ENCODE results near the gene ZNF827.
"Not testable (repeated sequence)": the region's sequence is repeated elsewhere in the genome, so short reads cannot be mapped to it uniquely, and the experiment has no call there.

ZNF827 gene

GRCh38 chr4:145851511-145852201 is 87.0 kb downstream of the ZNF827 start:
- H3K9me3 ChIP-seq (ENCODE audit: control insufficient read depth, insufficient read depth, low read length), result no peaks in the 10 kb centered on the region
- peaks cover 9% of the 10 kb centered on the region; the same call in 1 of the 2 replicates for H3K4me1 ChIP-seq (ENCODE audit: insufficient read depth, low read length)
- H3K36me3 ChIP-seq (ENCODE audit: insufficient read depth, low read length), result peaks cover 11% of the 10 kb centered on the region
- no peak overlapping the region for H3K9ac ChIP-seq (ENCODE audit: low read depth, low read length)

GRCh38 chr4:145847764-145848163 is 90.9 kb downstream of the ZNF827 start:
- Histone ChIP-seq H3K9ac (ENCODE audit: low read depth, low read length) (no peak overlapping the region), H3K36me3 (ENCODE audit: insufficient read depth, low read length) (peaks cover 18% of the 10 kb centered on the region)

GRCh38 chr4:145845118-145845517 is 93.5 kb downstream of the ZNF827 start:
- H3K9ac ChIP-seq (ENCODE audit: low read depth, low read length), result no peak overlapping the region
- H3K4me1 ChIP-seq (ENCODE audit: insufficient read depth, low read length), result peaks cover 12% of the 10 kb centered on the region
- H3K9me3 ChIP-seq (ENCODE audit: control insufficient read depth, insufficient read depth, low read length), result no peaks in the 10 kb centered on the region
- peaks cover 18% of the 10 kb centered on the region for H3K36me3 ChIP-seq (ENCODE audit: insufficient read depth, low read length)

More at GRCh38 chr4:145847764-145848163, 90.9 kb downstream of the ZNF827 start:
- H3K9me3 ChIP-seq (ENCODE audit: control insufficient read depth, insufficient read depth, low read length), result no peaks in the 10 kb centered on the region
- H3K4me1 ChIP-seq (ENCODE audit: insufficient read depth, low read length), result peaks cover 15% of the 10 kb centered on the region

GRCh38 chr4:145843639-145844038 is 95.0 kb downstream of the ZNF827 start:
- H3K9me3 ChIP-seq (ENCODE audit: control insufficient read depth, insufficient read depth, low read length), result no peaks in the 10 kb centered on the region
- peaks cover 16% of the 10 kb centered on the region for H3K36me3 ChIP-seq (ENCODE audit: insufficient read depth, low read length)
- no peak overlapping the region for H3K9ac ChIP-seq (ENCODE audit: low read depth, low read length)
- peaks cover 25% of the 10 kb centered on the region for H3K4me1 ChIP-seq (ENCODE audit: insufficient read depth, low read length)

- Histone ChIP-seq H3K4me1 (ENCODE audit: insufficient read depth, low read length) (peaks cover 28% of the 10 kb centered on the region), H3K36me3 (ENCODE audit: insufficient read depth, low read length) (peaks cover 15% of the 10 kb centered on the region), H3K9me3 (ENCODE audit: control insufficient read depth, insufficient read depth, low read length) (no peaks in the 10 kb centered on the region), H3K9ac (ENCODE audit: low read depth, low read length) (no peak overlapping the region)
Observed at GRCh38 chr4:145843148-145843547, 95.5 kb downstream of the ZNF827 start.

GRCh38 chr4:145842224-145842887 is 96.3 kb downstream of the ZNF827 start:
- Histone ChIP-seq H3K36me3 (ENCODE audit: insufficient read depth, low read length) (peaks cover 11% of the 10 kb centered on the region), H3K9me3 (ENCODE audit: control insufficient read depth, insufficient read depth, low read length) (no peaks in the 10 kb centered on the region), H3K9ac (ENCODE audit: low read depth, low read length) (no peak overlapping the region), H3K4me1 (ENCODE audit: insufficient read depth, low read length) (peaks cover 28% of the 10 kb centered on the region)

- H3K36me3 ChIP-seq (ENCODE audit: insufficient read depth, low read length), result peaks cover 11% of the 10 kb centered on the region
- H3K4me1 ChIP-seq (ENCODE audit: insufficient read depth, low read length), result peaks cover 28% of the 10 kb centered on the region
- H3K9me3 ChIP-seq (ENCODE audit: control insufficient read depth, insufficient read depth, low read length), result no peaks in the 10 kb centered on the region
- no peak overlapping the region for H3K9ac ChIP-seq (ENCODE audit: low read depth, low read length)
Observed at GRCh38 chr4:145840801-145841200, 97.8 kb downstream of the ZNF827 start.

- Histone ChIP-seq H3K36me3 (ENCODE audit: insufficient read depth, low read length) (peaks cover 6% of the 10 kb centered on the region), H3K4me1 (ENCODE audit: insufficient read depth, low read length) (peaks cover 28% of the 10 kb centered on the region), H3K9ac (ENCODE audit: low read depth, low read length) (no peak overlapping the region), H3K9me3 (ENCODE audit: control insufficient read depth, insufficient read depth, low read length) (no peaks in the 10 kb centered on the region)
Observed at GRCh38 chr4:145840162-145840768, 98.4 kb downstream of the ZNF827 start.

GRCh38 chr4:145839151-145839550 is 99.5 kb downstream of the ZNF827 start:
- no peak overlapping the region for H3K9ac ChIP-seq (ENCODE audit: low read depth, low read length)
- H3K36me3 ChIP-seq (ENCODE audit: insufficient read depth, low read length), result no peaks in the 10 kb centered on the region; the same call in 1 of the 2 replicates
- peaks cover 28% of the 10 kb centered on the region for H3K4me1 ChIP-seq (ENCODE audit: insufficient read depth, low read length)
- no peaks in the 10 kb centered on the region for H3K9me3 ChIP-seq (ENCODE audit: control insufficient read depth, insufficient read depth, low read length)

GRCh38 chr4:145832384-145832783 is 106.2 kb downstream of the ZNF827 start:
- H3K36me3 ChIP-seq (ENCODE audit: insufficient read depth, low read length); H3K9ac ChIP-seq (ENCODE audit: low read depth, low read length); H3K9me3 ChIP-seq (ENCODE audit: control insufficient read depth, insufficient read depth, low read length): not testable (repeated sequence)
- H3K4me1 ChIP-seq (ENCODE audit: insufficient read depth, low read length), result peaks cover 18% of the 10 kb centered on the region

- 0 out of 2 replicates have a peak, but pooled peaks cover 5% of the 10 kb centered on the region for H3K36me3 ChIP-seq (ENCODE audit: insufficient read depth, low read length)
- H3K4me1 ChIP-seq (ENCODE audit: insufficient read depth, low read length), result peaks cover 18% of the 10 kb centered on the region
- no peaks in the 10 kb centered on the region for H3K9me3 ChIP-seq (ENCODE audit: control insufficient read depth, insufficient read depth, low read length)
- H3K9ac ChIP-seq (ENCODE audit: low read depth, low read length), result no peak overlapping the region
Observed at GRCh38 chr4:145830699-145831098, 107.9 kb downstream of the ZNF827 start.

GRCh38 chr4:145829629-145830395 is 108.8 kb downstream of the ZNF827 start:
- Histone ChIP-seq H3K4me1 (ENCODE audit: insufficient read depth, low read length) (peaks cover 22% of the 10 kb centered on the region), H3K9me3 (ENCODE audit: control insufficient read depth, insufficient read depth, low read length) (no peaks in the 10 kb centered on the region), H3K36me3 (ENCODE audit: insufficient read depth, low read length) (0 out of 2 replicates have a peak, but pooled peaks cover 5% of the 10 kb centered on the region), H3K9ac (ENCODE audit: low read depth, low read length) (no peak overlapping the region)

- Histone ChIP-seq H3K4me1 (ENCODE audit: insufficient read depth, low read length) (peaks cover 30% of the 10 kb centered on the region), H3K9ac (ENCODE audit: low read depth, low read length) (no peak overlapping the region), H3K9me3 (ENCODE audit: control insufficient read depth, insufficient read depth, low read length) (no peaks in the 10 kb centered on the region), H3K36me3 (ENCODE audit: insufficient read depth, low read length) (0 out of 2 replicates have a peak, but pooled peaks cover 5% of the 10 kb centered on the region)
Observed at GRCh38 chr4:145828802-145829485, 109.7 kb downstream of the ZNF827 start.

- no peak overlapping the region for H3K9ac ChIP-seq (ENCODE audit: low read depth, low read length)
- 0 out of 2 replicates have a peak, but pooled peaks cover 5% of the 10 kb centered on the region for H3K36me3 ChIP-seq (ENCODE audit: insufficient read depth, low read length)
- H3K4me1 ChIP-seq (ENCODE audit: insufficient read depth, low read length), result peaks cover 39% of the 10 kb centered on the region
- H3K9me3 ChIP-seq (ENCODE audit: control insufficient read depth, insufficient read depth, low read length), result no peaks in the 10 kb centered on the region
Observed at GRCh38 chr4:145827885-145828284, 110.7 kb downstream of the ZNF827 start.

All from ES-I3 (cell line).